Thyroid gland (tissue), 4 donors: ENCODE measurements around the gene EWSR1. TPM values are rescaled to one million over a fixed set of nuclear protein-coding genes. Genes with fewer than 3 reads are reported as not detected.

Experiments used
- DNase-seq, 2 donors: peaks; one replicate each; pipeline ENCODE4 v3.0.0-alpha.2; 2019
- H3K27ac ChIP-seq, 3 donors: fragments of 200-600 bp; sonication (generic); 1 replicate in 2 of 3; 2 replicates in 1 of 3; pipeline ENCODE4 v1.5.1; 2016 to 2019; ENCODE audit warnings: mild to moderate bottlenecking in 1 of 3, moderate library complexity in 1 of 3
- H3K27me3 ChIP-seq: fragments of 200-600 bp; sonication (generic); one replicate; pipeline ENCODE4 v1.5.1; 2019
- H3K36me3 ChIP-seq, 2 donors: fragments of 200-600 bp; sonication (generic); one replicate each; pipeline ENCODE4 v1.5.1; 2016 to 2019
- H3K4me1 ChIP-seq, 2 donors: fragments of 200-600 bp; sonication (generic); one replicate each; pipeline ENCODE4 v1.5.1; 2017 to 2019
- H3K4me3 ChIP-seq, 3 donors: fragments of 200-600 bp; sonication (generic); replicated peaks in 1 of 3; 1 replicate in 2 of 3; 2 replicates in 1 of 3; pipeline ENCODE4 v1.5.1; 2016; ENCODE audit warnings: mild to moderate bottlenecking in 1 of 3
- H3K9me3 ChIP-seq: fragments of 200-600 bp; sonication (generic); one replicate; pipeline ENCODE4 v1.5.1; 2017
- POLR2A ChIP-seq, 2 donors: fragments of 450-650 bp; IDR thresholded peaks; one replicate each; pipeline ENCODE4 v1.6.1; 2017; ENCODE audit warnings: antibody characterized with exemption in 2 of 2, mild to moderate bottlenecking in 2 of 2, moderate library complexity in 1 of 2
- WGBS, 2 donors: methylation state at CpG; one replicate each; pipeline ENCODE4 v1.1.5; 2017; 5-methylcytosine and 5-hydroxymethylcytosine counted together
- intact Hi-C: fragments of 100-400 bp; cut with DNase I; formaldehyde crosslinking; loops from one replicate; pipeline ENCODE4 v1.15.1; 2023
- total RNA-seq, 4 donors: library from RNA; depleted of rRNA; stranded (reverse); fragments of >200 nt; gene quantifications; one replicate each; pipeline ENCODE4 v1.2.3, GENCODE V29; 2016
- TF ChIP-seq, protein P1 (sequence below), 6 experiments: fragments of 200-600 bp in 3 of 6; fragments of 450-650 bp in 3 of 6; sonication (generic) in 3 of 6; IDR thresholded peaks; one replicate each; pipeline ENCODE4 v1.5.1; 2016 to 2019; ENCODE audit warnings: antibody characterized with exemption in 6 of 6, mild to moderate bottlenecking in 2 of 6, inconsistent platforms in 1 of 6, moderate library complexity in 1 of 6

Gene EWSR1
- total RNA-seq, 4 donors from 2014 or later = 205 to 290 (median 258) TPM

DNA sequence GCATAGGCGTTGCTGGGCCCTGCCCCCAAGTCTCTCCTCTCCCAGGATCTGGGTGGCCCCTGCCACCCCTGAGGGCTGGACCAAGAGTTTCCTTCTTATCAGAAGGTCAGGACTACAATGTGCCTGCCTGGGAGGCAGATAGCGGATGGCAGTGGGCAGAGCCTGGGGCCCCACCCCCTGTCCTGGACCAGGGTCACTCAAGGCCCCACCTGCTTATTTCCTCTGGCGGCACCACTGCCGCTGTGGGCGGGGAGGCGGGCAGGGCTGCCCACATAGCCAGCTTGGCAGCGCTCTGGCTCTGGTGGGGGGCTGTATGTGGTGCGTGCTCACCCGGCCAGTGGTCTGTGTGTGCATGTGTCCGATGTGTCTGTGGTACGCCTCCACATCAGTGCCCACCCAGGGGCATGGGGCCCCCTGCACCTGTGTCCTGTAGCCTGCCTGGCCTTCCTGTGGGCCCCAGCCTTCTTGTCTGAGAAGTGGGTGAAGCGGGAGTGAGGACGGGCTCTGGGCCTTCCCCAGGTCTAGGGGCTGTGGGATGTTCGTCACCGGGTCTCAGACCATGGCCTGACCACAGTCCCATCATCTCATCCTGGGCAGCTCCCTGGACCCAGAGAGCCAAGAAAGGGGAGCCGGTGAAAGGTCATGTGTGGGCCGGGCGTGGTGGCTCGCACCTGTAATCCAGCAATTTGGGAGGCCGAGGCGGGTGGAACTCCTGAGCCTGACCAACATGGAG lies 41.4 kb downstream of the EWSR1 start:
- H3K36me3 ChIP-seq = no peaks in the 10 kb centered on the region
- peak overlapping the region in 2 of 3 donors; percentile 41 to 43 for H3K27ac ChIP-seq
- WGBS, 2 donors = 89 to 96% methylated on average over 13 to 19 of the region's 21 CpGs
- H3K27me3 ChIP-seq = peaks cover 10% of the 10 kb centered on the region
- DNase-seq = no peak
- H3K4me3 ChIP-seq = no peak overlapping the region
- H3K9me3 ChIP-seq = no peaks in the 10 kb centered on the region
- intact Hi-C loops = loop anchor here (5.0 to 10.0 kb wide), 2 partner anchors 37 to 75 kb away; partner anchors contain the start of gene AP1B1
- peaks cover 24 to 66% of the 10 kb centered on the region in 2 donors for H3K4me1 ChIP-seq
- no peak for TF ChIP-seq POLR2A (IDR thresholded peaks at IDR 0.05)
- TF ChIP-seq, protein P1, sequence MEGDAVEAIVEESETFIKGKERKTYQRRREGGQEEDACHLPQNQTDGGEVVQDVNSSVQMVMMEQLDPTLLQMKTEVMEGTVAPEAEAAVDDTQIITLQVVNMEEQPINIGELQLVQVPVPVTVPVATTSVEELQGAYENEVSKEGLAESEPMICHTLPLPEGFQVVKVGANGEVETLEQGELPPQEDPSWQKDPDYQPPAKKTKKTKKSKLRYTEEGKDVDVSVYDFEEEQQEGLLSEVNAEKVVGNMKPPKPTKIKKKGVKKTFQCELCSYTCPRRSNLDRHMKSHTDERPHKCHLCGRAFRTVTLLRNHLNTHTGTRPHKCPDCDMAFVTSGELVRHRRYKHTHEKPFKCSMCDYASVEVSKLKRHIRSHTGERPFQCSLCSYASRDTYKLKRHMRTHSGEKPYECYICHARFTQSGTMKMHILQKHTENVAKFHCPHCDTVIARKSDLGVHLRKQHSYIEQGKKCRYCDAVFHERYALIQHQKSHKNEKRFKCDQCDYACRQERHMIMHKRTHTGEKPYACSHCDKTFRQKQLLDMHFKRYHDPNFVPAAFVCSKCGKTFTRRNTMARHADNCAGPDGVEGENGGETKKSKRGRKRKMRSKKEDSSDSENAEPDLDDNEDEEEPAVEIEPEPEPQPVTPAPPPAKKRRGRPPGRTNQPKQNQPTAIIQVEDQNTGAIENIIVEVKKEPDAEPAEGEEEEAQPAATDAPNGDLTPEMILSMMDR (IDR thresholded peaks at IDR 0.05) = no peak

DNA sequence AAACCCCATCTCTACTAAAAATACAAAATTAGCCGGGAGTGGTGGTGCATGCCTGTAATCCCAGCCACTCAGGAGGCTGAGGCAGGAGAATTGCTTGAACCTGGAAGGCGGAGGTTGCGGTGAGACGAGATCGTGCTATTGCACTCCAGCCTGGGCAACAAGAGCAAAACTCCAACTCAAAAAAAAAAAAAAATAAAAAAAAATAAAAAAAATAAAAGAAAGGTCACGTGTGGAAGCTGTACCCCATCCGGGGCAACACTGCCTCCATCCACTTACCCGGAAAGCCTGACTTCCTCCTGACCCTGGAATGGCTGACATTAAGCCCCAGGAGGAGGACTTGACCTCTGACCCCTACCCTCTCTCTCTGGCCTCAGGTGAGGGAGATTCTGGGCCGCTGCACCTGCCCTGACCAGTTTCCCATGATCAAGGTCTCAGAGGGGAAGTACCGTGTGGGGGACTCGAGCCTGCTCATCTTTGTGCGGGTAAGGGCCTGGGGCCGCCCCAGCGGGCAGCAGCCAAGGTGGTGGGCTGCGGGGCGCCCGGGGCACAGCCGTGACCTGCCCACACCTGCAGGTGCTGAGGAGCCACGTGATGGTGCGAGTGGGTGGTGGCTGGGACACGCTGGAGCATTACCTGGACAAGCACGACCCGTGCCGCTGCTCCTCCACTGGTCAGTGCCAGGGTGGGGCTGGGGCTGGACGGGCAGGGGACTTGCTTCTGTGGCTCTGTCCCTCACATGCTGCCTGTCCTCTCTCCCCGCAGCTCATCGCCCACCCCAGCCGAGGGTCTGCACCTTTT lies 42.2 kb downstream of the EWSR1 start:
- 68 to 79% methylated on average over 18 to 19 of the region's 28 CpGs for WGBS, 2 donors
- H3K27me3 ChIP-seq = peaks cover 17% of the 10 kb centered on the region
- H3K36me3 ChIP-seq = no peaks in the 10 kb centered on the region
- no peaks in the 10 kb centered on the region for H3K9me3 ChIP-seq
- peak overlapping the region; percentile 43 to 71 (median 70) for H3K27ac ChIP-seq
- intact Hi-C loops = loop anchor here (10.0 kb wide), 1 partner anchor 75 kb away; the partner anchor contains the start of gene AP1B1
- no peak for TF ChIP-seq POLR2A (IDR thresholded peaks at IDR 0.05)
- TF ChIP-seq, protein P1 (IDR thresholded peaks at IDR 0.05) = no peak
- peak; percentile 61 to 64 for DNase-seq
- no peak overlapping the region for H3K4me3 ChIP-seq
- peaks cover 24 to 73% of the 10 kb centered on the region in 2 donors for H3K4me1 ChIP-seq

GRCh38 chr22:29310863-29311339 lies 42.8 kb downstream of the EWSR1 start:
- DNase-seq = peak; percentile 96 to 97
- no peak overlapping the region for H3K4me3 ChIP-seq
- WGBS, 2 donors = 18% methylated on average over 17 of the region's 18 CpGs; no CpG with 5 or more reads in 1 of the 2 donors

DNA sequence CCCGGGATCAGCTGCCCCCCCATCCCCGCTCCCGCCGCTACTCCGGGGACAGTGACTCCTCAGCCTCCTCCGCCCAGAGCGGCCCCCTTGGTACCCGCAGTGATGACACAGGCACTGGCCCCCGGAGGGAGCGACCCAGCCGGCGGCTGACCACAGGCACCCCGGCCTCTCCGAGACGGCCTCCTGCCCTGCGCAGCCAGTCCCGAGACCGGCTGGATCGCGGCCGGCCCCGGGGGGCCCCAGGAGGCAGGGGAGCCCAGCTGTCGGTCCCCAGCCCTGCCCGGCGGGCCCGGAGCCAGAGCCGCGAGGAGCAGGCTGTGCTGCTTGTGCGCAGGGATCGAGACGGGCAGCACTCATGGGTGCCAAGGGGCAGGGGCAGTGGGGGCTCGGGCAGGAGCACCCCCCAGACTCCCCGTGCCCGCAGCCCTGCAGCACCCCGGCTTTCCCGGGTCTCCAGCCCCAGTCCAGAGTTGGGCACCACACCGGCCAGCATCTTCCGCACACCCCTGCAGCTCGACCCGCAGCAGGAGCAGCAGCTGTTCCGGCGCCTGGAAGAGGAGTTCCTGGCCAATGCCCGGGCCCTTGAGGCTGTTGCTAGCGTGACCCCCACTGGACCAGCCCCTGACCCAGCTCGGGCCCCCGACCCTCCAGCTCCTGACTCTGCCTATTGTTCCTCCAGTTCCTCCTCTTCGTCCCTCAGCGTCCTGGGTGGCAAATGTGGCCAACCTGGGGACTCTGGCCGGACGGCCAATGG lies 43.6 kb downstream of the EWSR1 start:
- Histone ChIP-seq H3K27me3 (peaks cover 17% of the 10 kb centered on the region), H3K4me3 (no peak overlapping the region), H3K4me1 (peaks cover 28 to 75% of the 10 kb centered on the region in 2 donors), H3K36me3 (no peaks in the 10 kb centered on the region), H3K9me3 (no peaks in the 10 kb centered on the region), H3K27ac (peak overlapping the region in 2 of 3 donors; percentile 63 to 66)
- intact Hi-C loops = loop anchor here (10.0 kb wide), 1 partner anchor 73 kb away; the partner anchor contains the start of gene AP1B1
- no peak for DNase-seq
- 74 to 86% methylated on average over 18 to 38 of the region's 50 CpGs for WGBS, 2 donors
- TF ChIP-seq POLR2A (IDR thresholded peaks at IDR 0.05) = no peak
- TF ChIP-seq, protein P1 (IDR thresholded peaks at IDR 0.05) = no peak

More at GRCh38 chr22:29310863-29311339, 42.8 kb downstream of the EWSR1 start:
- peaks cover 17% of the 10 kb centered on the region for H3K27me3 ChIP-seq
- H3K4me1 ChIP-seq = peaks cover 28 to 78% of the 10 kb centered on the region in 2 donors
- intact Hi-C loops = loop anchor here (10.0 kb wide), 1 partner anchor 74 kb away; the partner anchor contains the start of gene AP1B1
- no peak for TF ChIP-seq POLR2A (IDR thresholded peaks at IDR 0.05)
- TF ChIP-seq, protein P1 (IDR thresholded peaks at IDR 0.05) = no peak
- H3K36me3 ChIP-seq = no peaks in the 10 kb centered on the region
- peak overlapping the region; percentile 66 to 71 (median 70) for H3K27ac ChIP-seq
- H3K9me3 ChIP-seq = no peaks in the 10 kb centered on the region
